ENCODE measurements around the gene ADD3. TPM values are rescaled to one million over a fixed set of nuclear protein-coding genes. Genes with fewer than 3 reads are reported as not detected.

The ADD3 gene
- total and polyA plus RNA-seq, 2 of the 13 experiments (the other 11 are each of a cell fraction or from before 2014, with no cell fraction given): 44.7 to 57.5 TPM

DNA sequence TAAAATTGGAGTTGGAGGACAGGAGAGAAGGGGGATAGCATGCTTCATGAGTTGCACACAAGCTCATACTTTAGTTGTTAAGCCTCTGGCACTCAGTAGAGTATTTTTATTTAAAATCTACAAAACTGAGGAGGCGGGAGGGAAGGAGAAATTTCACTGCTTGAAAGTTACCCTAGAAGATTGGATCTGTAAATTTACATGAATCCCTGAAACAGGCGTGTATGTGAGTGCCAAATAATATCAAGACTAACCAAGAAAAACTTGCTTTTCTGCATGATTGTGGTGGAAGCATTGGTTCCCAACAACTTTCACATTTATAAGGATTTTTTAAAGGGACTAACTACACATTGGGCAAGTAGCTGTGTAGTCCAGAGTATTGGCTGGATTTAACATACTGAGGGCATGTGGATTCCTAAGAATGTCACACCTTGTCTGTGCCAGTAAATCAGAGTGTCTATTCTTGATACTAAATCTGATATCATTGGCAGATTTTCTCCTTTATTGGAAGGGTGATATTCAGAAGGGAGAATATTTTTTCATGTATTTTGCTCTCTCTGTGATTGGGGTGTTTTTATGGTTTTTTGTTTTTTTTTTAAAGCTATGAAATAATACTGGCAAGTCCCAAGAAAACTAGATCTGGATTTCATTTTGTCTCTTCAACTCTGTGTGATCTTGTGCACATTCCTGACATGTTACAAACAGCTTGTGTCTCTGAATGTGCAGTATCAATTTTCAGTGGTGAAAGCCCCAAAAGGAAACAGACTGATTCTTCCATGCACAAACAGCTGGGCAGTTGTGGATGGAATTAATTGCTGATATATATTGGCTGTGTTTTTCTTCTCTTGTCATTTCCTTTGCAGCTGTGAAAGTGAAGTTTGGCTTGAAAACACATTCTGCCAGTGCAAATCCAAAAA is 67.2 kb downstream of the ADD3 start:
- 100% methylated on average over 2 of the region's 2 CpGs for WGBS (ENCODE audit: low lambda C conversion rate)
- POLR2A ChIA-PET: no interaction called here
- no TSS peak for BruUV-seq (replicated peaks)
- Histone ChIP-seq H3K27me3 (ENCODE audit: control insufficient read depth in 1 of 2, insufficient read depth in 2 of 2, low read length in 2 of 2) (no peaks in the 10 kb centered on the region), H3K36me3 (replicated peaks in 1 of 2; ENCODE audit: control insufficient read depth in 1 of 2, insufficient read depth in 2 of 2, low read length in 2 of 2) (no peaks in the 10 kb centered on the region), H3K4me2 (ENCODE audit: low read depth, low read length) (no peak overlapping the region), H3K27ac (ENCODE audit: extremely low read length, insufficient read depth, low read length) (no peak overlapping the region), H4K20me1 (ENCODE audit: insufficient read depth, low read length) (no peaks in the 10 kb centered on the region), H3K9ac (ENCODE audit: insufficient read depth, low read depth, low read length) (no peak overlapping the region), H3K4me3 (replicated peaks in 1 of 3; ENCODE audit: insufficient read depth in 1 of 3, low read depth in 2 of 3, low read length in 3 of 3) (no peak overlapping the region), H3K9me3 (ENCODE audit: low read length) (no peaks in the 10 kb centered on the region), H3K4me1 (ENCODE audit: insufficient read depth, low read length) (peaks cover 62% of the 10 kb centered on the region), H2AFZ (ENCODE audit: low read length) (no peak overlapping the region), H3K79me2 (ENCODE audit: insufficient read depth, low read length) (peaks cover 7% of the 10 kb centered on the region)
- TF ChIP-seq, protein P1, sequence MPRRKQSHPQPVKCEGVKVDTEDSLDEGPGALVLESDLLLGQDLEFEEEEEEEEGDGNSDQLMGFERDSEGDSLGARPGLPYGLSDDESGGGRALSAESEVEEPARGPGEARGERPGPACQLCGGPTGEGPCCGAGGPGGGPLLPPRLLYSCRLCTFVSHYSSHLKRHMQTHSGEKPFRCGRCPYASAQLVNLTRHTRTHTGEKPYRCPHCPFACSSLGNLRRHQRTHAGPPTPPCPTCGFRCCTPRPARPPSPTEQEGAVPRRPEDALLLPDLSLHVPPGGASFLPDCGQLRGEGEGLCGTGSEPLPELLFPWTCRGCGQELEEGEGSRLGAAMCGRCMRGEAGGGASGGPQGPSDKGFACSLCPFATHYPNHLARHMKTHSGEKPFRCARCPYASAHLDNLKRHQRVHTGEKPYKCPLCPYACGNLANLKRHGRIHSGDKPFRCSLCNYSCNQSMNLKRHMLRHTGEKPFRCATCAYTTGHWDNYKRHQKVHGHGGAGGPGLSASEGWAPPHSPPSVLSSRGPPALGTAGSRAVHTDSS (CRISPR knock-in tag; conservative IDR thresholded peaks at IDR 0.05): no peak
- no peak for TF ChIP-seq ZNF138 (CRISPR knock-in tag; IDR thresholded peaks at IDR 0.05; ENCODE audit: low read depth)
- TF ChIP-seq SRSF9 (IDR thresholded peaks at IDR 0.05; ENCODE audit: borderline replicate concordance, insufficient read depth, low read depth, low read length, poor library complexity, severe bottlenecking): no peak
- TF ChIP-seq ZNF841 (CRISPR knock-in tag; IDR thresholded peaks at IDR 0.05; ENCODE audit: borderline replicate concordance): no peak
- TF ChIP-seq, protein P2, sequence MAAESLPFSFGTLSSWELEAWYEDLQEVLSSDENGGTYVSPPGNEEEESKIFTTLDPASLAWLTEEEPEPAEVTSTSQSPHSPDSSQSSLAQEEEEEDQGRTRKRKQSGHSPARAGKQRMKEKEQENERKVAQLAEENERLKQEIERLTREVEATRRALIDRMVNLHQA (CRISPR knock-in tag; IDR thresholded peaks at IDR 0.05): no peak
- no peak for TF ChIP-seq RBM39 (IDR thresholded peaks at IDR 0.05; ENCODE audit: low read depth, low read length, poor library complexity, severe bottlenecking)
- no peak for TF ChIP-seq JUN (CRISPR knock-in tag; IDR thresholded peaks at IDR 0.05)
- TF ChIP-seq, protein P3, sequence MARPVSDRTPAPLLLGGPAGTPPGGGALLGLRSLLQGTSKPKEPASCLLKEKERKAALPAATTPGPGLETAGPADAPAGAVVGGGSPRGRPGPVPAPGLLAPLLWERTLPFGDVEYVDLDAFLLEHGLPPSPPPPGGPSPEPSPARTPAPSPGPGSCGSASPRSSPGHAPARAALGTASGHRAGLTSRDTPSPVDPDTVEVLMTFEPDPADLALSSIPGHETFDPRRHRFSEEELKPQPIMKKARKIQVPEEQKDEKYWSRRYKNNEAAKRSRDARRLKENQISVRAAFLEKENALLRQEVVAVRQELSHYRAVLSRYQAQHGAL (CRISPR knock-in tag; IDR thresholded peaks at IDR 0.05; ENCODE audit: not compliant biosample characterization): no peak
- ATAC-seq (no peak), FAIRE-seq (no peak), DNase-seq (ENCODE audit: low spot score) (no peak)
- intact Hi-C loops (cut with micrococcal nuclease; ENCODE audit: unreplicated experiment): loop anchor here (5.0 kb wide), 1 partner anchor 68 kb away; the partner anchor contains the start of gene ADD3
- CTCF ChIA-PET (ENCODE audit: low intra/inter-chr PET ratio, low total read pairs): no interaction called here
- in situ Hi-C loops (cut with HindIII; ENCODE audit: extremely low pct_ligation_motif_present, low pct_unique_long_range_greater_than_20kb): no loop called here

Data from HepG2 (cell line).